Lung (tissue), 12 donors: Measurements from ENCODE around the gene PNPLA2. TPM values are rescaled to one million over a fixed set of nuclear protein-coding genes. Genes with fewer than 3 reads are reported as not detected.
A peak's percentile ranks its signal among the peaks of the same experiment; 100 is the strongest.

Experiments used
- ATAC-seq: fragments of 200-7000 bp; cut with Tn5 transposase; one replicate; pipeline ENCODE4 v1.9.1; 2020; ENCODE audit warnings: moderate number of reproducible peaks; ENCODE audit not compliant: insufficient read depth, low FRiP score
- DNase-seq, 3 donors: peaks; one replicate each; pipeline ENCODE4 v3.0.0-alpha.2; 2013 to 2017
- H3K27ac ChIP-seq, 2 donors: one replicate each; pipeline ENCODE4 v1.5.1; 2013; ENCODE audit warnings: mild to moderate bottlenecking in 2 of 2, moderate library complexity in 2 of 2, control low read depth in 1 of 2, inconsistent platforms in 1 of 2, low read depth in 1 of 2, low read length in 1 of 2
- H3K27me3 ChIP-seq, 3 donors: one replicate each; pipeline ENCODE4 v1.5.1; 2013; ENCODE audit warnings: low read length in 2 of 3; ENCODE audit not compliant: control insufficient read depth in 3 of 3, insufficient read depth in 3 of 3
- H3K36me3 ChIP-seq, 4 donors: one replicate each; pipeline ENCODE4 v1.5.1; 2013; ENCODE audit warnings: low read length in 4 of 4, mild to moderate bottlenecking in 1 of 4, moderate library complexity in 1 of 4; ENCODE audit not compliant: control insufficient read depth in 4 of 4, insufficient read depth in 4 of 4
- H3K4me1 ChIP-seq, 5 donors: one replicate each; pipeline ENCODE4 v1.5.1; 2013; ENCODE audit warnings: low read length in 5 of 5, mild to moderate bottlenecking in 2 of 5, moderate library complexity in 1 of 5; ENCODE audit not compliant: control insufficient read depth in 5 of 5, insufficient read depth in 5 of 5
- H3K4me3 ChIP-seq: one replicate; pipeline ENCODE4 v1.5.1; 2013; ENCODE audit warnings: mild to moderate bottlenecking, control low read depth, moderate library complexity
- H3K9ac ChIP-seq, 2 donors: one replicate each; pipeline ENCODE4 v1.5.1; 2013; ENCODE audit warnings: low read length in 2 of 2, control low read depth in 1 of 2; ENCODE audit not compliant: insufficient read depth in 1 of 2
- H3K9me3 ChIP-seq, 4 donors: one replicate each; pipeline ENCODE4 v1.5.1; 2013; ENCODE audit warnings: low read length in 3 of 4, mild to moderate bottlenecking in 1 of 4, moderate library complexity in 1 of 4; ENCODE audit not compliant: control insufficient read depth in 4 of 4, insufficient read depth in 3 of 4
- CTCF ChIP-seq: IDR thresholded peaks from 2 replicates; pipeline ENCODE4 v1.5.1; 2012; ENCODE audit warnings: mild to moderate bottlenecking; ENCODE audit errors: control extremely low read depth, extremely low read depth
- WGBS, 2 donors: extraction: QIAGEN DNeasy Blood & Tissue Kit; methylation state at CpG; one replicate each; pipeline ENCODE4 v1.1.7; 2013; 5-methylcytosine and 5-hydroxymethylcytosine counted together
- polyA plus RNA-seq, 2 donors: library from polyadenylated mRNA; stranded (reverse); fragments of 200-250 nt; gene quantifications; one replicate each; pipeline ENCODE4 v1.2.1, GENCODE V29; 2013
- total RNA-seq, 2 donors: library from RNA; depleted of rRNA in 1 of 2; stranded (reverse); fragments of >200 nt in 1 of 2; gene quantifications; one replicate each; pipeline ENCODE4 v1.2.1, GENCODE V29; 2014 to 2021
- donor health status: control.
- donor health status: control.
- donor health status: Bipolar disorder and iron deficiency.
- donor health status: healthy.
- donor health status: DM: yes; HTN: yes; CAD: no.

Gene PNPLA2
- total and polyA plus RNA-seq, 4 donors = 65.1 to 160 (median 84.2) TPM

DNA sequence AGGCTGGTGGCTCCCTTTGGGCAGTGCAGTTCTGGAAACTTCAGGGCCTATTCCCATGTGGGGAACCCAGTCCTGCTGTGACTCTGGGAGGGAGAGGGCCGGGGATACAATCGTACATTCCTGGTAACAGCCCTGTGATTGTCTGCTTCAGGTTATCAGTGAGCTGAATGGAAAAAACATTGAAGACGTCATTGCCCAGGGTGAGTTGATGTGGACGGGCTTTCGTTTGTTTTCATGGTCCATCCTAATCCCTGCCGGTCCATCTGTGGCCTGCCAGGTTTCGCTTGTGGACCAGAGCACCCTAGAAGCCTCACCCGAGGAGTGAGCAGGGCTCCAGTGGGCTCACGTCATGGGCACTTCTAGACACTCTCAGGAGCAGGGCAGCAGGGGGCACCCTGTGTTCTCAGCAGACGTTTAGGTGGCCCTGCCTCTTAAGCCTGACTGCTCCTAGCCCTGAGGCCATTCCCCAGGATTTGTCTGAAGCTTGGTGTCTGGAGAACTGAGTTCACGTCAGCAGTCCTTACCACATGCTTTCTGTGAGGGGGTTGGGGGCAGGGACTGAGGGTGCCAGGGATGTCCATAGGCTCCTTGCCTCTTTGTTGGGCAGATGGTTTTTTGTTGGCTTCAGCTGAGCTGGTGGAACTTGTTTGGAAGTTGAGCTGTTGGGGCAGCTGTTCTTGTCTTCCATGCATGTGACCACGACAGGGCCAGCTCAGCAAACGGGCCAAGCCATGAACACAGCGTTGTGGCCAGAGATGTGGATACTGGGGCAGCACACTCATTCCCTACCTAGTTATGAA is 7.1 kb upstream of the PNPLA2 start:
- Histone ChIP-seq H3K36me3 (peaks cover 0 to 31% (median 14%) of the 10 kb centered on the region in 4 donors), H3K4me3 (no peak overlapping the region), H3K27ac (peak overlapping the region; percentile 2 to 5), H3K27me3 (no peaks in the 10 kb centered on the region), H3K9ac (no peak overlapping the region), H3K9me3 (no peaks in the 10 kb centered on the region), H3K4me1 (peaks cover 5 to 20% (median 6%) of the 10 kb centered on the region in 5 donors)
- no peak for DNase-seq
- TF ChIP-seq CTCF = no peak
- WGBS, 2 donors = 73 to 77% methylated on average over 14 of the region's 14 CpGs
- ATAC-seq = no peak

- Histone ChIP-seq H3K4me1 (peaks cover 5 to 20% (median 6%) of the 10 kb centered on the region in 5 donors), H3K9ac (no peak overlapping the region), H3K27me3 (no peaks in the 10 kb centered on the region), H3K4me3 (no peak overlapping the region), H3K36me3 (peaks cover 0 to 31% (median 14%) of the 10 kb centered on the region in 4 donors), H3K9me3 (no peaks in the 10 kb centered on the region), H3K27ac (no peak overlapping the region)
- no peak for TF ChIP-seq CTCF
- ATAC-seq = no peak
- 90 to 98% methylated on average over 3 of the region's 3 CpGs for WGBS, 2 donors
- DNase-seq = no peak
Measured at GRCh38 chr11:812390-812789, 6.3 kb upstream of the PNPLA2 start.

DNA sequence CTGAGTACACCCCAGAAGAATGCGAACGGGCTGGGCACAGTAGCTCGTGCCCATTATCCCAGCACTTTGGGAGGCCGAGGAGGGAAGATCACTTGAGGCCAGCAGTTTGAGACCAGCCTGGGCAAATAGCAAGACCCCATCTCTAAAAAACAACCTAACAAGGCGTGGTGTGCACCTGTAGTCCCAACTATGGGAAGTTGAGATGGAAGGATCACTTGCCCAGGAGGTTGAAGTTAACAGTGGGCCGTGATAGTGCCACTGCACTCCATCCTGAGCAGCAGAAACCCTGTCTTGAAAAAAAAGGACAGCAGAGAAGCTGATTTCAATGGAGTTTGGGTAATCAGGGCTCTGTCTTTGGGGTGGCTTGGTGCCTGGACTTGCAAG is 5.7 kb upstream of the PNPLA2 start:
- WGBS, 2 donors = 91 to 93% methylated on average over 6 of the region's 6 CpGs
- H3K36me3 ChIP-seq = peaks cover 0 to 31% (median 14%) of the 10 kb centered on the region in 4 donors
- H3K9ac ChIP-seq = no peak overlapping the region

More for the DNA sequence above, 5.7 kb upstream of the PNPLA2 start:
- Histone ChIP-seq H3K27me3 (no peaks in the 10 kb centered on the region), H3K4me3 (no peak overlapping the region), H3K9me3 (no peaks in the 10 kb centered on the region), H3K27ac (no peak overlapping the region), H3K4me1 (peaks cover 5 to 20% (median 6%) of the 10 kb centered on the region in 5 donors)
- no peak for TF ChIP-seq CTCF
- ATAC-seq (no peak), DNase-seq (no peak)
